Tibial nerve (tissue), 4 donors: ENCODE results near the gene EMP2.

ENCODE experiments used
- CTCF ChIP-seq, 5 experiments: fragments of 200-600 bp in 3 of 5; fragments of 450-650 bp in 2 of 5; sonication (generic) in 3 of 5; IDR thresholded peaks; one replicate each; pipeline ENCODE4 v1.5.1; 2016 to 2019; ENCODE audit warnings: antibody characterized with exemption in 5 of 5, mild to moderate bottlenecking in 3 of 5, moderate library complexity in 2 of 5
- EP300 ChIP-seq, 2 donors: sonication (generic); formaldehyde crosslinking; IDR thresholded peaks; one replicate each; pipeline ENCODE4 v1.6.1; 2017; ENCODE audit warnings: antibody characterized with exemption in 2 of 2, mild to moderate bottlenecking in 1 of 2
- POLR2A ChIP-seq, 2 donors: fragments of 450-650 bp; IDR thresholded peaks; one replicate each; pipeline ENCODE4 v1.6.1; 2017; ENCODE audit warnings: antibody characterized with exemption in 2 of 2, mild to moderate bottlenecking in 2 of 2, moderate library complexity in 2 of 2

- TF ChIP-seq POLR2A (IDR thresholded peaks at IDR 0.05) (no peak), CTCF (IDR thresholded peaks at IDR 0.05) (no peak), EP300 (IDR thresholded peaks at IDR 0.05) (no peak)
Observed at GRCh38 chr16:10528635-10529034, 51.8 kb downstream of the EMP2 start.
